Body of pancreas (tissue), 4 donors: Measurements from ENCODE around the gene CHAF1A. TPM values are rescaled to one million over a fixed set of nuclear protein-coding genes. Genes with fewer than 3 reads are reported as not detected.

Source experiments
- ATAC-seq: fragments of 150-250 bp; one replicate; pipeline ENCODE4 v1.9.1; 2016
- DNase-seq, 4 donors: peaks; one replicate each; pipeline ENCODE4 v3.0.0-alpha.2; 2019
- H3K27ac ChIP-seq, 4 donors: fragments of 200-600 bp; sonication (generic); 1 replicate in 3 of 4; 2 replicates in 1 of 4; pipeline versions ENCODE4 v1.5.1 to v1.6.1; 2016 to 2019; ENCODE audit warnings: mild to moderate bottlenecking in 1 of 4, mixed read lengths in 1 of 4, moderate library complexity in 1 of 4
- H3K27me3 ChIP-seq, 2 donors: fragments of 200-600 bp; sonication (generic); one replicate each; pipeline ENCODE4 v1.6.0; 2016; ENCODE audit warnings: mild to moderate bottlenecking in 1 of 2
- H3K36me3 ChIP-seq, 2 donors: fragments of 200-600 bp; sonication (generic); replicated peaks in 1 of 2; 2 replicates each; pipeline ENCODE4 v1.5.1; 2016; ENCODE audit warnings: low read depth in 2 of 2; ENCODE audit not compliant: insufficient read depth in 1 of 2
- H3K4me1 ChIP-seq: fragments of 200-600 bp; sonication (generic); one replicate; pipeline ENCODE4 v1.6.0; 2016
- H3K4me3 ChIP-seq, 2 donors: fragments of 200-600 bp; sonication (generic); 1 replicate in 1 of 2; 2 replicates in 1 of 2; pipeline ENCODE4 v1.5.1; 2016 to 2019
- H3K9me3 ChIP-seq, 3 donors: fragments of 200-600 bp; sonication (generic); 1 replicate in 2 of 3; 2 replicates in 1 of 3; pipeline ENCODE4 v1.5.1; 2016
- CTCF ChIP-seq, 7 experiments: fragments of 450-650 bp in 4 of 7; fragments of 200-600 bp in 3 of 7; sonication (generic) in 3 of 7; IDR thresholded peaks; one replicate each; pipeline ENCODE4 v1.5.1; 2016 to 2019; ENCODE audit warnings: antibody characterized with exemption in 7 of 7
- POLR2A ChIP-seq, 3 donors: fragments of 450-650 bp; IDR thresholded peaks; one replicate each; pipeline ENCODE4 v1.6.1; 2016; ENCODE audit warnings: antibody characterized with exemption in 3 of 3, mild to moderate bottlenecking in 2 of 3
- WGBS, 2 donors: methylation state at CpG; one replicate each; pipeline ENCODE4 v1.1.5; 2017; 5-methylcytosine and 5-hydroxymethylcytosine counted together
- intact Hi-C: fragments of 100-400 bp; cut with DNase I; formaldehyde crosslinking; loops from one replicate; pipeline ENCODE4 v1.15.1; 2023
- microRNA-seq, 2 donors: library from miRNA; unstranded; fragments of <30 nt; microRNA quantifications; one replicate each; pipeline ENCODE4, GENCODE V29; 2016; ENCODE audit warnings: borderline number of aligned reads in 2 of 2, borderline replicate concordance in 2 of 2
- small RNA-seq: library from RNA; depleted of rRNA; stranded (forward); fragments of <200 nt; gene quantifications from one replicate; pipeline ENCODE3, GENCODE V24; 2016
- total RNA-seq, 2 donors: library from RNA; depleted of rRNA; stranded (reverse); fragments of >200 nt; gene quantifications; one replicate each; pipeline ENCODE4 v1.1.0, GENCODE V29; 2016

CHAF1A gene
- total RNA-seq, 2 donors from 2014 or later = 3.4 to 6.3 TPM

- Histone ChIP-seq H3K36me3 (peaks cover 0 to 3% of the 10 kb centered on the region in 2 donors), H3K27me3 (no peaks in the 10 kb centered on the region), H3K27ac (no peak overlapping the region), H3K9me3 (no peaks in the 10 kb centered on the region), H3K4me1 (no peaks in the 10 kb centered on the region), H3K4me3 (no peak overlapping the region)
- intact Hi-C loops = no loop called here
- ATAC-seq = no peak
- 83 to 86% methylated on average over 6 to 11 of the region's 11 CpGs for WGBS, 2 donors
- TF ChIP-seq POLR2A (IDR thresholded peaks at IDR 0.05) (no peak), CTCF (IDR thresholded peaks at IDR 0.05) (no peak)
- no peak for DNase-seq
Measured at GRCh38 chr19:4487572-4487971, 85.1 kb downstream of the CHAF1A start.

- Histone ChIP-seq H3K4me1 (no peaks in the 10 kb centered on the region), H3K36me3 (peaks cover 0 to under 1% of the 10 kb centered on the region in 2 donors), H3K27ac (no peak overlapping the region), H3K4me3 (no peak overlapping the region), H3K9me3 (no peaks in the 10 kb centered on the region), H3K27me3 (no peaks in the 10 kb centered on the region)
- TF ChIP-seq POLR2A (IDR thresholded peaks at IDR 0.05) = no peak
- no peak for TF ChIP-seq CTCF (IDR thresholded peaks at IDR 0.05)
- WGBS, 2 donors = 89 to 92% methylated on average over 27 to 29 of the region's 29 CpGs
- DNase-seq (no peak), ATAC-seq (no peak)
- intact Hi-C loops = no loop called here
Measured at GRCh38 chr19:4488496-4488895, 86.1 kb downstream of the CHAF1A start.

- WGBS, 2 donors = 90 to 98% methylated on average over 12 to 21 of the region's 21 CpGs
- Histone ChIP-seq H3K4me3 (no peak overlapping the region), H3K27ac (no peak overlapping the region), H3K27me3 (no peaks in the 10 kb centered on the region), H3K36me3 (peaks cover 9 to 10% of the 10 kb centered on the region in 2 donors), H3K9me3 (no peaks in the 10 kb centered on the region), H3K4me1 (no peaks in the 10 kb centered on the region)
- ATAC-seq = no peak
- DNase-seq = no peak
- TF ChIP-seq POLR2A (IDR thresholded peaks at IDR 0.05) (no peak), CTCF (IDR thresholded peaks at IDR 0.05) (no peak)
- intact Hi-C loops = no loop called here
Measured at GRCh38 chr19:4491446-4491845, 89.0 kb downstream of the CHAF1A start.

GRCh38 chr19:4492337-4493103, 90.1 kb downstream of the CHAF1A start:
- no peaks in the 10 kb centered on the region for H3K27me3 ChIP-seq
- DNase-seq = no peak
- H3K4me3 ChIP-seq = no peak overlapping the region
- 84 to 100% methylated on average over 1 to 3 of the region's 3 CpGs for WGBS, 2 donors
- intact Hi-C loops = no loop called here
- H3K4me1 ChIP-seq = no peaks in the 10 kb centered on the region
- H3K36me3 ChIP-seq = peaks cover 9 to 10% of the 10 kb centered on the region in 2 donors
- no peaks in the 10 kb centered on the region for H3K9me3 ChIP-seq
- no peak overlapping the region for H3K27ac ChIP-seq
- ATAC-seq = no peak
- TF ChIP-seq POLR2A (IDR thresholded peaks at IDR 0.05) = no peak
- TF ChIP-seq CTCF (IDR thresholded peaks at IDR 0.05) = no peak

Small RNA genes within 50 kb of the gene (microRNA-seq; reads per million reads assigned to microRNA genes)
- 0 to 0.45 reads per million in 2 donors for gene MIR4746

Small RNA genes within 50 kb of the gene (small RNA-seq; reads per million reads assigned to genes)
- not detected for gene MIR4746

Other genes with a start within 250 kb of the CHAF1A start
- gene CREB3L3, start 249.0 kb upstream of the CHAF1A start, total RNA-seq = under 1 TPM in 1 of 2 donors, not detected in 1; 0.52 TPM
- 10 to 100 TPM; 13.2 to 54.1 TPM for gene SIRT6, start 220.1 kb upstream of the CHAF1A start, total RNA-seq
- gene ANKRD24, start 220.0 kb upstream of the CHAF1A start, total RNA-seq = 1 to 10 TPM; 2.1 to 3.6 TPM
- 10 to 100 TPM in 1 of 2 donors, under 1 TPM in 1; 0.99 to 27.5 TPM for gene EBI3, start 173.1 kb upstream of the CHAF1A start, total RNA-seq
- 10 to 100 TPM; 15.5 to 20.2 TPM for gene YJU2, start 155.6 kb upstream of the CHAF1A start, total RNA-seq
- gene SHD, start 123.4 kb upstream of the CHAF1A start, total RNA-seq = not detected
- not detected for gene TMIGD2, start 100.3 kb upstream of the CHAF1A start, total RNA-seq
- not detected for gene FSD1, start 98.0 kb upstream of the CHAF1A start, total RNA-seq
- gene STAP2, start 63.8 kb upstream of the CHAF1A start, total RNA-seq = 10 to 100 TPM; 17.9 to 31.0 TPM
- 1 to 10 TPM in 1 of 2 donors, under 1 TPM in 1; 0.99 to 7.5 TPM for gene MPND, start 59.1 kb upstream of the CHAF1A start, total RNA-seq
- gene SH3GL1, start 2.1 kb upstream of the CHAF1A start, total RNA-seq = 10 to 100 TPM; 20.4 to 22.6 TPM
- gene UBXN6, start 55.2 kb downstream of the CHAF1A start, total RNA-seq = 100 to 1,000 TPM in 1 of 2 donors, 10 to 100 TPM in 1; 64.6 to 107 TPM
- gene HDGFL2, start 69.7 kb downstream of the CHAF1A start, total RNA-seq = 10 to 100 TPM; 24.9 to 33.6 TPM
- 100 to 1,000 TPM in 1 of 2 donors, 10 to 100 TPM in 1; 18.9 to 125 TPM for gene PLIN4, start 115.8 kb downstream of the CHAF1A start, total RNA-seq
- gene PLIN5, start 132.6 kb downstream of the CHAF1A start, total RNA-seq = 100 to 1,000 TPM in 1 of 2 donors, 10 to 100 TPM in 1; 72.9 to 132 TPM
- gene LRG1, start 137.4 kb downstream of the CHAF1A start, total RNA-seq = 10 to 100 TPM in 1 of 2 donors, 1 to 10 TPM in 1; 8.8 to 21.1 TPM
- gene SEMA6B, start 157.0 kb downstream of the CHAF1A start, total RNA-seq = 10 to 100 TPM in 1 of 2 donors, 1 to 10 TPM in 1; 6.0 to 11.5 TPM
- gene TNFAIP8L1, start 236.9 kb downstream of the CHAF1A start, total RNA-seq = 1 to 10 TPM; 3.4 to 5.3 TPM